GM21367 (cell line): ENCODE results near the gene RBMS3.

Source experiments
- ATAC-seq: cut with Tn5 transposase; IDR thresholded peaks from one replicate; pipeline ENCODE4 v1.9.1; 2021; ENCODE audit not compliant: unreplicated experiment

RBMS3 gene

DNA sequence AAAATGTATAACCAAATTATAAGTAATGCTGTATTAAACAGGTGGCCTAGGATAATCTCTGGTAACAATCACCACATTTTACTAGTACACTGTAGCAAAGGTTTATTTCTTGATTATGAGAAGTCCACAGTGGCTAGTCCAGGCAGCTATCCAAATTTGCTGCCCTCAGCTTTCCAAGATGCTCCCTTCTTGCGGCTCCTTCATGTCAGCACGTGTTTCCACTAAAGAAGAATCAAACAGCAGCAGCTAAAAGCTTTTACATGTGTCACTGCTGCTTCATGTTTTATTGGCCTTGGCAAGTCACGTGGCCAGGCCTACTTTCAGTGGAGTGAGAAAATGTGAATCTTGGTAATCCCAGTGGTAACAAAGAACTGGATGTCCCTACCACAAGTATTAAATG is 5.6 kb upstream of the RBMS3 start:
- ATAC-seq: no peak

GRCh38 chr3:29277249-29277648 is 3.6 kb upstream of the RBMS3 start:
- ATAC-seq: no peak

- no peak for ATAC-seq
Observed at GRCh38 chr3:29279286-29279685, 1.6 kb upstream of the RBMS3 start.

DNA sequence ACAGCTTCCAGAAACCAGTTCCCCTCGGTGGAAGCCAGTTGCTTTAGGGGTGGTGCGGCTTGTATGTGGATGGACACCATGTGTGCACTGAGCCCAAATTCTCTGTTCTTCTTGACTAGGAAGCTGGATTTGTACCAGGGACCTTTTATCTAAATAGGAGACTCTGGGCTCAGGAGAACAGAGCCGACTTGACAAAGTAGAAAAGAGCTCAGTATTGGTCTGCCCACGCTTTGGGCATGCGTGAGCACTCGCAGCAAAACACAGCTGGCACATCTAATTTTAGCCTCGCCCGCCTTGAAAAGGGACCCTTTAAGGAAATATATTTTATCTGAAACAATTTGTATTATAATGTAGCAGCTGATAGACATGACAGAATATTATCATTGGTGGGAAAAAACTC is 1.1 kb upstream of the RBMS3 start:
- ATAC-seq: no peak

- no peak for ATAC-seq
Observed at GRCh38 chr3:29281094-29281343, 148 bp downstream of the RBMS3 start.

GRCh38 chr3:29281344-29282241 is 722 bp downstream of the RBMS3 start:
- peak; percentile 41 for ATAC-seq

DNA sequence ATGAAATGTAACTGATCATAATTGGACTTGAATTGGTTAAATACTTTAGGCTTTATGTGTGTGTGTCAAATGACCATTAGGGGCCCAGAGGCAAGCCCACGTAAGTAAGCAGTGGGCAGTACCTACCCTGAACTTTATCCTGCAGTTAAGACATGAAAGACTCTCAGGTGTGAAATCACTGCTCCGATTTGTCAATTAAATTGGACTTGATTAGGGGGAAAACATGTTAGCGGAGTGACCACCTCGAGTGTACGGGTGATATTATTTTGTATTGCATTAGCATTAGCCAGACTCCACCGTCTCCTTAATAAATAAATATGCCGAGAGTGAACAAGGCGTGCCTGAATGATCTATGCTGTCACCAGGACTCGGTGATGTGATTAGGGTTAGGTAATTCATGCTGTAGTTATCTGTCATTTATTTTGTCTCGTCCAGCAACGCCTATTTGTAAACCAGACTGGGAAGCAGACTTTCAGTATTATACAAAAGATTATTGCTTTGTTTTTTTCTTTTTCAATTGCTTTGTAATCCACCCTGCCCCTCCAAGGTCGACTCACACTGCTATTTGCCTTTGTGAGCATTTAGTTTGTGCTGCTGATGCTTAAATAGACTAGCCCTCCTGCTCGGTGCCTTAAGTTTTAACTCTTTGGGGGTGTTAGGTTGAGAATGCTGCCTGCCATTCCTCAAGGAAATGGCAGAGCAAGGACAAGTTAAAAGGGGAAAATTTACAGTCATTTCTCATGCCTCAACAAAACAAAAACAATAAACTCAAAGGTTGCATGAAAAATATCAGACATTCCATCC is 1.8 kb downstream of the RBMS3 start:
- no peak for ATAC-seq

GRCh38 chr3:29283231-29284119 is 2.6 kb downstream of the RBMS3 start:
- no peak for ATAC-seq

- no peak for ATAC-seq
Observed at GRCh38 chr3:29284497-29284896, 3.6 kb downstream of the RBMS3 start.

- no peak for ATAC-seq
Observed at GRCh38 chr3:29285471-29286071, 4.7 kb downstream of the RBMS3 start.

DNA sequence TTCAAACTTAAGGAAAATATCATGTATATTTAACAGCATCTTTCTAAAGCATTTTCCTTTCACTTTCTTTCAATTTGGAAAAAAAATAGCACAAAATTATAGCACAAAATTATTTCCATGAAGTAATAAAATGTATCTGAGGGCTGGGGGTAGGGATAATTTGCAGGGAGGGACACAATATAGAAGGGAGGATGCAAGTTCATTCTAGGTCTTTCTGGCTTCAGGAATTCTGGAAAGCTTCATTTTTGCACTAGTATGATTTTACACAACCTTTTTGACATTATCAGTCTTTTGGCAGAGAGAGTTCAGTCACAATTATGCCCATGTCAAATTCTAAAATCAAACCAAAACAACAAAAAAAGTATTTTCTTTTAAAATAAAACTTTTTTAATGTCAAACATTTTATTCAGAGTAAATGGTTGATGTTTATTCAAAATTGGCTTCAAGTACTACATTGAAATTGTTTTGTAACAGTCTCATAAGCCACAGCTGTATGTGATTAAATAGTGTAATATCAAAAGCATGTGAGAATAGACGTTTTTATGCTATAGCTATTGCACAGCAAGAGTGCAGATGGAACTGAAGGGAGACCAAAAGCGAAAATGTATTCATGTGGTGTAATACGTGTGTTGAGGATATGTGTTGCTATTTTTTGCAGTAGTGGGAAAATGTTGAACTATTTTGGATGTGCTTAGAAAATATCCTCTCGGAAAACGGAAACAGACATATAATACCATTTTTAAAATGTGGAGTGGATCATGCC is 5.8 kb downstream of the RBMS3 start:
- ATAC-seq: no peak

GRCh38 chr3:29290596-29290995 is 9.7 kb downstream of the RBMS3 start:
- no peak for ATAC-seq

- no peak for ATAC-seq
Observed at GRCh38 chr3:29291260-29291981, 10.6 kb downstream of the RBMS3 start.

DNA sequence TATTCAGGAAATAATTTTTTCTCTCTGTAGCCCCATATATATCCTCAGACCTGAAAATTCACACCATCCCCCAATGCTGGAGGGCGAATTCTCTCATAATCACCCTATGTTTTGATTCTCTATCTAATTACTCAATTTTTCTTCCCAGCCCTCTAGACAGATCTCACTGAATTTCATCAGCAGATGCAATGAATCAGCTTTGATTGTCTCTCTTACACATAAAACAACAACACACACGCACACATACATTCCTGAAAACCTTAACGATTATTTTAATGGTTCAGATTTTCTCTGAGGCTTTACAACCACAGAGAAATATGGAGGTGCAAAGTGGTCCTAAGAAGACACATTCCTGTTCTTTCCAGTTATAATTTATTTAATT is 11.1 kb downstream of the RBMS3 start:
- ATAC-seq: no peak

- ATAC-seq: no peak
Observed at GRCh38 chr3:29293421-29293820, 12.6 kb downstream of the RBMS3 start.

GRCh38 chr3:29297998-29298397 is 17.1 kb downstream of the RBMS3 start:
- no peak for ATAC-seq

GRCh38 chr3:29301332-29302019 is 20.6 kb downstream of the RBMS3 start:
- ATAC-seq: no peak

GRCh38 chr3:29302619-29303018 is 21.7 kb downstream of the RBMS3 start:
- no peak for ATAC-seq

GRCh38 chr3:29307295-29307694 is 26.4 kb downstream of the RBMS3 start:
- ATAC-seq: no peak
